ENCODE measurements around the gene PTPRT.

Gene PTPRT

GRCh38 chr20:43014206-43014605 lies 175.5 kb downstream of the PTPRT start:
- Histone ChIP-seq H3K4me2 (ENCODE audit: insufficient read depth, low read length) (no peak overlapping the region), H3K27me3 (ENCODE audit: insufficient read depth, low read length, poor library complexity) (peaks cover 7% of the 10 kb centered on the region), H4K20me1 (ENCODE audit: insufficient read depth, low read length) (no peaks in the 10 kb centered on the region), H3K9ac (ENCODE audit: low read depth, low read length) (no peak overlapping the region), H3K4me1 (ENCODE audit: insufficient read depth, low read length) (no peaks in the 10 kb centered on the region), H3K36me3 (ENCODE audit: insufficient read depth, low read length) (no peaks in the 10 kb centered on the region), H3K27ac (ENCODE audit: low read length) (no peak overlapping the region), H3K79me2 (ENCODE audit: insufficient read depth, low read length) (no peaks in the 10 kb centered on the region), H3K4me3 (ENCODE audit: low read depth in 1 of 2, low read length in 2 of 2) (no peak overlapping the region), H2AFZ (ENCODE audit: low read depth, low read length) (no peak overlapping the region), H3K9me3 (ENCODE audit: insufficient read depth, low read length, severe bottlenecking) (no peaks in the 10 kb centered on the region)
- ATAC-seq (ENCODE audit: insufficient read depth, low read depth) (no peak), DNase-seq (no peak)
- TF ChIP-seq, protein P1, sequence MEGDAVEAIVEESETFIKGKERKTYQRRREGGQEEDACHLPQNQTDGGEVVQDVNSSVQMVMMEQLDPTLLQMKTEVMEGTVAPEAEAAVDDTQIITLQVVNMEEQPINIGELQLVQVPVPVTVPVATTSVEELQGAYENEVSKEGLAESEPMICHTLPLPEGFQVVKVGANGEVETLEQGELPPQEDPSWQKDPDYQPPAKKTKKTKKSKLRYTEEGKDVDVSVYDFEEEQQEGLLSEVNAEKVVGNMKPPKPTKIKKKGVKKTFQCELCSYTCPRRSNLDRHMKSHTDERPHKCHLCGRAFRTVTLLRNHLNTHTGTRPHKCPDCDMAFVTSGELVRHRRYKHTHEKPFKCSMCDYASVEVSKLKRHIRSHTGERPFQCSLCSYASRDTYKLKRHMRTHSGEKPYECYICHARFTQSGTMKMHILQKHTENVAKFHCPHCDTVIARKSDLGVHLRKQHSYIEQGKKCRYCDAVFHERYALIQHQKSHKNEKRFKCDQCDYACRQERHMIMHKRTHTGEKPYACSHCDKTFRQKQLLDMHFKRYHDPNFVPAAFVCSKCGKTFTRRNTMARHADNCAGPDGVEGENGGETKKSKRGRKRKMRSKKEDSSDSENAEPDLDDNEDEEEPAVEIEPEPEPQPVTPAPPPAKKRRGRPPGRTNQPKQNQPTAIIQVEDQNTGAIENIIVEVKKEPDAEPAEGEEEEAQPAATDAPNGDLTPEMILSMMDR (IDR thresholded peaks at IDR 0.05; ENCODE audit: borderline replicate concordance, extremely low read depth, low read length, poor library complexity, severe bottlenecking): no peak
- no peak for TF ChIP-seq EZH2 (IDR thresholded peaks at IDR 0.05; ENCODE audit: borderline replicate concordance, low read depth, low read length, severe bottlenecking)

- H3K4me3 ChIP-seq (ENCODE audit: low read depth in 1 of 2, low read length in 2 of 2): no peak overlapping the region
- DNase-seq: no peak
- H3K4me1 ChIP-seq (ENCODE audit: insufficient read depth, low read length): no peaks in the 10 kb centered on the region
- no peaks in the 10 kb centered on the region for H3K79me2 ChIP-seq (ENCODE audit: insufficient read depth, low read length)
- H3K4me2 ChIP-seq (ENCODE audit: insufficient read depth, low read length): no peak overlapping the region
- no peaks in the 10 kb centered on the region for H4K20me1 ChIP-seq (ENCODE audit: insufficient read depth, low read length)
- TF ChIP-seq, protein P1 (IDR thresholded peaks at IDR 0.05; ENCODE audit: borderline replicate concordance, extremely low read depth, low read length, poor library complexity, severe bottlenecking): no peak
- TF ChIP-seq EZH2 (IDR thresholded peaks at IDR 0.05; ENCODE audit: borderline replicate concordance, low read depth, low read length, severe bottlenecking): no peak
- no peak overlapping the region for H3K9ac ChIP-seq (ENCODE audit: low read depth, low read length)
- H3K36me3 ChIP-seq (ENCODE audit: insufficient read depth, low read length): no peaks in the 10 kb centered on the region
- H3K27ac ChIP-seq (ENCODE audit: low read length): no peak overlapping the region
- H3K9me3 ChIP-seq (ENCODE audit: insufficient read depth, low read length, severe bottlenecking): no peaks in the 10 kb centered on the region
- ATAC-seq (ENCODE audit: insufficient read depth, low read depth): no peak
- no peaks in the 10 kb centered on the region for H3K27me3 ChIP-seq (ENCODE audit: insufficient read depth, low read length, poor library complexity)
- H2AFZ ChIP-seq (ENCODE audit: low read depth, low read length): no peak overlapping the region
Observed at GRCh38 chr20:43011491-43011890, 178.2 kb downstream of the PTPRT start.

DNA sequence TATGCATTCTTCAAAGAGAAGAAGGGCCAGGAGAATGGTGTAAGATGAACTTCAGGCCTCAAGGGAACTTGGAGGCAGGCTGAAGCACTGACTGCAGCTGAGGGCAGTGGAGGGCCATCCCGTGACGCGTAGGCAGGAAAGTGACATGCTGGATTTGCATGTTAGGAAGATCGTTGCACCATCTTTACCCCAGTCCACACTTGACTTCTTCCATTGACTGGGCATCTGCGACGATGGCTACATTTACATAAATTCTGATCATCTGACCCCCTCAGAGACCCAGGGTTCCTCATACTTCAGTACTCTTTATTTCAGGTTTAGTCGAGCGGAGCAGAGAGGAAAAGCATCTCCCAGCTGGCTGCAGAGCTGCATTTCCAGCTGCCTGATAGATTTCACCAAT lies 180.2 kb downstream of the PTPRT start:
- TF ChIP-seq, protein P1 (IDR thresholded peaks at IDR 0.05; ENCODE audit: borderline replicate concordance, extremely low read depth, low read length, poor library complexity, severe bottlenecking): no peak
- no peak for TF ChIP-seq EZH2 (IDR thresholded peaks at IDR 0.05; ENCODE audit: borderline replicate concordance, low read depth, low read length, severe bottlenecking)
- Histone ChIP-seq H3K4me3 (ENCODE audit: low read depth in 1 of 2, low read length in 2 of 2) (no peak overlapping the region), H3K4me2 (ENCODE audit: insufficient read depth, low read length) (no peak overlapping the region), H3K36me3 (ENCODE audit: insufficient read depth, low read length) (no peaks in the 10 kb centered on the region), H3K9me3 (ENCODE audit: insufficient read depth, low read length, severe bottlenecking) (no peaks in the 10 kb centered on the region), H3K4me1 (ENCODE audit: insufficient read depth, low read length) (no peaks in the 10 kb centered on the region), H3K9ac (ENCODE audit: low read depth, low read length) (no peak overlapping the region), H3K27ac (ENCODE audit: low read length) (no peak overlapping the region), H3K79me2 (ENCODE audit: insufficient read depth, low read length) (no peaks in the 10 kb centered on the region), H3K27me3 (ENCODE audit: insufficient read depth, low read length, poor library complexity) (peaks cover 6% of the 10 kb centered on the region), H4K20me1 (ENCODE audit: insufficient read depth, low read length) (no peaks in the 10 kb centered on the region), H2AFZ (ENCODE audit: low read depth, low read length) (no peak overlapping the region)
- no peak for DNase-seq
- ATAC-seq (ENCODE audit: insufficient read depth, low read depth): no peak

GRCh38 chr20:43007525-43007924 lies 182.2 kb downstream of the PTPRT start:
- no peaks in the 10 kb centered on the region for H3K9me3 ChIP-seq (ENCODE audit: insufficient read depth, low read length, severe bottlenecking)
- no peaks in the 10 kb centered on the region for H4K20me1 ChIP-seq (ENCODE audit: insufficient read depth, low read length)
- no peak overlapping the region for H3K27ac ChIP-seq (ENCODE audit: low read length)
- no peak for TF ChIP-seq EZH2 (IDR thresholded peaks at IDR 0.05; ENCODE audit: borderline replicate concordance, low read depth, low read length, severe bottlenecking)
- TF ChIP-seq, protein P1 (IDR thresholded peaks at IDR 0.05; ENCODE audit: borderline replicate concordance, extremely low read depth, low read length, poor library complexity, severe bottlenecking): no peak
- H3K4me3 ChIP-seq (ENCODE audit: low read depth in 1 of 2, low read length in 2 of 2): no peak overlapping the region
- H2AFZ ChIP-seq (ENCODE audit: low read depth, low read length): no peak overlapping the region
- H3K36me3 ChIP-seq (ENCODE audit: insufficient read depth, low read length): no peaks in the 10 kb centered on the region
- no peak overlapping the region for H3K9ac ChIP-seq (ENCODE audit: low read depth, low read length)
- ATAC-seq (ENCODE audit: insufficient read depth, low read depth): no peak
- no peaks in the 10 kb centered on the region for H3K79me2 ChIP-seq (ENCODE audit: insufficient read depth, low read length)
- H3K4me2 ChIP-seq (ENCODE audit: insufficient read depth, low read length): no peak overlapping the region
- H3K27me3 ChIP-seq (ENCODE audit: insufficient read depth, low read length, poor library complexity): peaks cover 6% of the 10 kb centered on the region
- no peaks in the 10 kb centered on the region for H3K4me1 ChIP-seq (ENCODE audit: insufficient read depth, low read length)
- DNase-seq: no peak
